Psoas muscle (tissue), 8 donors: ENCODE results near the gene CD247. TPM values are rescaled to one million over a fixed set of nuclear protein-coding genes. Genes with fewer than 3 reads are reported as not detected.

Experiments used
- ATAC-seq, 4 donors: fragments of 200-7000 bp; cut with Tn5 transposase; one replicate each; pipeline ENCODE4 v1.9.1; 2020; ENCODE audit warnings: moderate library complexity in 3 of 4, mild to moderate bottlenecking in 2 of 4
- DNase-seq, 2 donors: peaks; one replicate each; pipeline ENCODE4 v3.0.0-alpha.2; 2020
- H3K27ac ChIP-seq: fragments of 200-600 bp; one replicate; pipeline ENCODE4 v1.8.0; 2022
- H3K27me3 ChIP-seq, 3 donors: fragments of 200-600 bp in 1 of 3; one replicate each; pipeline versions ENCODE4 v1.6.1 to v1.8.0; 2013 to 2022; ENCODE audit warnings: low read length in 2 of 3, mild to moderate bottlenecking in 2 of 3, moderate library complexity in 1 of 3; ENCODE audit not compliant: insufficient read depth in 3 of 3
- H3K36me3 ChIP-seq, 2 donors: fragments of 200-600 bp in 1 of 2; one replicate each; pipeline versions ENCODE4 v1.6.1 to v1.8.0; 2013 to 2022; ENCODE audit warnings: low read depth in 1 of 2, mild to moderate bottlenecking in 1 of 2, moderate library complexity in 1 of 2; ENCODE audit not compliant: insufficient read depth in 1 of 2
- H3K4me1 ChIP-seq: fragments of 200-600 bp; one replicate; pipeline ENCODE4 v1.8.0; 2022
- H3K4me3 ChIP-seq: fragments of 200-600 bp; one replicate; pipeline ENCODE4 v1.8.0; 2022; ENCODE audit warnings: mild to moderate bottlenecking
- H3K9me3 ChIP-seq: fragments of 200-600 bp; one replicate; pipeline ENCODE4 v1.8.0; 2022
- WGBS, 3 donors: extraction: QIAGEN DNeasy Blood & Tissue Kit; methylation state at CpG; one replicate each; pipeline versions ENCODE4 v1.1.6 to v1.1.7; 2013; 5-methylcytosine and 5-hydroxymethylcytosine counted together
- intact Hi-C, 2 donors: fragments of 100-400 bp; cut with DNase I; formaldehyde crosslinking; loops; one replicate each; pipeline versions ENCODE4 v1.11.0 to v1.14.2; 2022
- polyA plus RNA-seq, 3 donors: library from polyadenylated mRNA; stranded (reverse); fragments of 200-250 nt; gene quantifications; one replicate each; pipeline ENCODE4 v1.2.3, GENCODE V29; 2013
- total RNA-seq, 4 donors: library from RNA; stranded (reverse); fragmentation: NEBNext Ultra II Directional in 2 of 4; extraction: Animal tissue kit (Norgen Biotek cat#: 25700) in 2 of 4; gene quantifications; one replicate each; pipeline versions ENCODE4 v1.2.1 to v1.2.4, GENCODE V29; 2021 to 2023
- TF ChIP-seq, protein P1 (sequence below): fragments of 200-600 bp; IDR thresholded peaks from one replicate; pipeline ENCODE4 v1.8.0; 2022; ENCODE audit warnings: antibody characterized with exemption
- donor health status: healthy with polysubstance abuse.
- donor health status: DM: no; HTN: no; CAD: no; lungs with moderate emphysema.
- donor health status: Bipolar disorder and iron deficiency.
- donor health status: healthy.
- donor health status: DM: yes; HTN: yes; CAD: no.
- donor health status: DM: no; HTN: no; CAD: no.
- donor health status: DM: no; HTN: no; CAD: no.
- donor health status: DM: yes; HTN: yes; CAD: no.

CD247 gene
- total and polyA plus RNA-seq, 7 donors: 0.18 to 1.9 (median 0.65) TPM

DNA sequence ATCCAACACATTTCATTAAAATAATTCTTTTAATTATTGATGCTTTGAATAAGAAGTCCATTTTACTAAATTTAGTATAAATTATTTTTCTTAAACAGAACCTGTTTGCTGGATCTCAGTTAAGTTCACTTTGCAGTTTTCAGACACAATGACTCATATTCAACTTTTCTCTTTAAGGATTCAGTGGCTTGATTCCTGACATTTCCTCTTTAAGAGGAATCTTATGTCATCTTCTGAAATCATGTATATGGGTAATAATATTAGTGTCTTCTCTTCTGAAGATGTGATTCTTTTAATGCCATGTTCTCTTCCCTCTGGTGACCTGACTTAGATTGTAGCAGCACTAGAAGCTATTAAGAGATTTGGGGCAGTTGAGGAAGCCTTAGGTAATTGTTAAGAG lies 22.7 kb upstream of the CD247 start:
- peaks cover 0 to 48% of the 10 kb centered on the region in 2 donors for H3K36me3 ChIP-seq
- H3K27me3 ChIP-seq: no peaks in the 10 kb centered on the region
- ATAC-seq (no peak), DNase-seq (no peak)
- no peaks in the 10 kb centered on the region for H3K4me1 ChIP-seq
- no peak overlapping the region for H3K27ac ChIP-seq
- no peaks in the 10 kb centered on the region for H3K9me3 ChIP-seq
- H3K4me3 ChIP-seq: no peak overlapping the region
- intact Hi-C loops: no loop called here
- TF ChIP-seq, protein P1, sequence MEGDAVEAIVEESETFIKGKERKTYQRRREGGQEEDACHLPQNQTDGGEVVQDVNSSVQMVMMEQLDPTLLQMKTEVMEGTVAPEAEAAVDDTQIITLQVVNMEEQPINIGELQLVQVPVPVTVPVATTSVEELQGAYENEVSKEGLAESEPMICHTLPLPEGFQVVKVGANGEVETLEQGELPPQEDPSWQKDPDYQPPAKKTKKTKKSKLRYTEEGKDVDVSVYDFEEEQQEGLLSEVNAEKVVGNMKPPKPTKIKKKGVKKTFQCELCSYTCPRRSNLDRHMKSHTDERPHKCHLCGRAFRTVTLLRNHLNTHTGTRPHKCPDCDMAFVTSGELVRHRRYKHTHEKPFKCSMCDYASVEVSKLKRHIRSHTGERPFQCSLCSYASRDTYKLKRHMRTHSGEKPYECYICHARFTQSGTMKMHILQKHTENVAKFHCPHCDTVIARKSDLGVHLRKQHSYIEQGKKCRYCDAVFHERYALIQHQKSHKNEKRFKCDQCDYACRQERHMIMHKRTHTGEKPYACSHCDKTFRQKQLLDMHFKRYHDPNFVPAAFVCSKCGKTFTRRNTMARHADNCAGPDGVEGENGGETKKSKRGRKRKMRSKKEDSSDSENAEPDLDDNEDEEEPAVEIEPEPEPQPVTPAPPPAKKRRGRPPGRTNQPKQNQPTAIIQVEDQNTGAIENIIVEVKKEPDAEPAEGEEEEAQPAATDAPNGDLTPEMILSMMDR: no peak

DNA sequence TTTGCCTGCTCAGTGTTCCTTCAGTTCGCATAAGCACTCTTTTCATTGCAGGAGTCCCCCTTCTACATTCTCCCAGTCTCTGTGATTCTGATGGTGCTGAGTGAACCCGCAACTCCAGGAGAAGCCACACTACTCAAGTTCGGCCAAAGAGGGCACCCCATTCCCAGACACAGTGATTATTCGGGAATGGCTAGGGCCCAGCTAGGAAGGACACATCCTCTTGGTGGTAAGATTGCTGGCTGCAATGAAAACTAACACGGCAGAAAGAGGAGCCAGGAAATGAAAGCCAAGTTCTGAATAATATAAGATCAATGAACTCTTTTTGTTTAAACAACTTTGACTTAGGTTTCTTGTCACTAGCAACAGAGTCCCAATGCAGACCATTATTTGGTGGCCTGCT lies 20.3 kb upstream of the CD247 start:
- Histone ChIP-seq H3K9me3 (no peaks in the 10 kb centered on the region), H3K4me1 (no peaks in the 10 kb centered on the region), H3K27ac (no peak overlapping the region), H3K36me3 (peaks cover 0 to 25% of the 10 kb centered on the region in 2 donors), H3K4me3 (no peak overlapping the region), H3K27me3 (no peaks in the 10 kb centered on the region)
- no peak for DNase-seq
- 44 to 58% (median 58%) methylated on average over 5 of the region's 5 CpGs for WGBS, 3 donors
- TF ChIP-seq, protein P1: no peak
- intact Hi-C loops: loop anchor here (10.0 kb wide), 2 partner anchors 144 to 274 kb away; no protein-coding TSS in a partner anchor
- ATAC-seq: no peak

DNA sequence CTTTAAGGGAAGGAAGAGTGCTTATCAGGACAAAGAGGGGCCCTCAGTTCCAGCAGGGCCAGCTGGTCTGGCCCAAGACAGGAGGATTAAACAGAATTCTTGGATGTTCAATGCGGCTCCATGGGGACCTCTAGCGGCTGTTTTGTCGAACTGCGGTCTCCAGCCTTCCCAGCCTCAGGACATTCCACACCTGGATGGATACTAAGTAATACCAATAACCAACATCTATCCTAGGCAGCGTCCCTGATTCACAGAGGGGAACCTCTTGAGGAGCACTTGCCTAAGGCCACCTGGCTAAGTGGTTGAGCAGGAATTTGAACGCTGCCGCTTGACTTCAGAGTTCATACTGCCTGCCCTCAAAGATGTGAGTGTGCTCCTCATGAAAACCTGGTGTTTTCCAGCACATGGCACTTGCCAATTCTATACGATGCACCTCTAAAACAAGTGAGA lies 15.5 kb upstream of the CD247 start:
- DNase-seq: peak; percentile 58 to 65
- H3K27ac ChIP-seq: no peak overlapping the region
- 12 to 15% (median 13%) methylated on average over 8 of the region's 8 CpGs for WGBS, 3 donors
- TF ChIP-seq, protein P1: peak; percentile 84
- no peak overlapping the region for H3K4me3 ChIP-seq
- ATAC-seq: peak; percentile 76 to 91 (median 78)
- H3K36me3 ChIP-seq: no peaks in the 10 kb centered on the region
- H3K9me3 ChIP-seq: no peaks in the 10 kb centered on the region
- intact Hi-C loops: loop anchor here (5.0 to 10.0 kb wide), 4 partner anchors 77 to 467 kb away; no protein-coding TSS in a partner anchor
- H3K4me1 ChIP-seq: no peaks in the 10 kb centered on the region
- H3K27me3 ChIP-seq: no peaks in the 10 kb centered on the region

DNA sequence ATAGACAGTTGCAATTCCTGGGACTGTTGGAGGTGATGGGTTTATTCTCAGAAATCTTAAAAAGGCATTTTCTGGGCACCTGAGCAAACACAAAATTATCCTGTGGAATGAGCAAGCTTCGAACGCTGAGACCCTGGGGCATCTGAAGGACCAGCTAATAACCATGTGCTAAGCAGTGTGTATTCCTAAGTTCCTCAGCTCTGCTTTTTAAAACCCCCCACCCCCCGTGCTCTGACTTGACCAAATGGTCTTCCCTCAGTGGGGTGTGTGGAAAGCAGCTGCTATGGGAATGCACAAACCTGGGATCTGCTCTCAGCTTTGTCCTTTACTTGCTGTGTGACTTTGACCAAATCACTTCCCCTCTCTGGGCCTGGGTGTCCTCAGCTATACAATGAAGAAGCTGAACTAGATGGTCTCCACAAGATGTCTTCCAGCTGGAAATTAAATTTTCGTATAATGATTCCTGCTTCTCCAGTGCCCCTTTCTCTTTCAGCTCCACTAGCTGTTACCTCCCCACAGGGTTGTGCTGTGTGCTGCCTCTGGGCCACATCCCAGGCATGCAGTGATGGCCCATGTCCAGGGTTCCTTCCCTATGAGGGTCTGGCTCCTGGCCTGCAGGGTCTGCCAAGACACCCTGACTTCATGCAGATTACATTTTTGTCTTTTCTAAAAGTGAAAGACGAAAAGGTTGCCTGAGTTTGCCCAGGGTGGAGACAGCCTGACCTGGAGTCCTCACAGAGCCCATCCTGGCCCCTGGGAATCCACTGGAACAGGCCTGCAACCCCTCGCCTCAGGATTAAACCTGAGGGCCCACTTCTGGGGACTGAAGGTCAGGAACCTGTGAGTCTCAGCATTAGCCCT lies 14.9 kb upstream of the CD247 start:
- H3K4me1 ChIP-seq: no peaks in the 10 kb centered on the region
- intact Hi-C loops: loop anchor here (5.0 to 10.0 kb wide), 4 partner anchors 76 to 466 kb away; no protein-coding TSS in a partner anchor
- H3K9me3 ChIP-seq: no peaks in the 10 kb centered on the region
- H3K36me3 ChIP-seq: no peaks in the 10 kb centered on the region
- TF ChIP-seq, protein P1: no peak
- no peaks in the 10 kb centered on the region for H3K27me3 ChIP-seq
- H3K27ac ChIP-seq: no peak overlapping the region
- ATAC-seq (peak in 2 of 4 donors; percentile 12 to 18), DNase-seq (no peak)
- 73 to 83% (median 74%) methylated on average over 6 of the region's 6 CpGs for WGBS, 3 donors
- no peak overlapping the region for H3K4me3 ChIP-seq
